GM10248 (cell line): ENCODE results near the gene TAF3.

Experiments used
- CTCF ChIA-PET: fragments of 300-600 bp; sonication (Branson Sonifier 250); formaldehyde crosslinking; extraction: SDS; loops from one replicate; lab custom pipeline; 2021; ENCODE audit warnings: antibody characterized with exemption; lab: Yijun Ruan, JAX
- POLR2A ChIA-PET: fragments of 350-650 bp; sonication (Branson Sonifier 250); formaldehyde crosslinking; extraction: SDS; loops from one replicate; lab custom pipeline; 2020; ENCODE audit warnings: antibody characterized with exemption; lab: Yijun Ruan, JAX
- DNase-seq: peaks from one replicate; pipeline ENCODE4 v3.0.0; 2012; ENCODE audit errors: extremely low spot score
- CTCF ChIP-seq: IDR thresholded peaks from 2 replicates; pipeline ENCODE4 v1.5.1; 2012; ENCODE audit warnings: mild to moderate bottlenecking, low read depth; ENCODE audit errors: extremely low read depth, missing control alignments, control extremely low read depth

Gene TAF3

GRCh38 chr10:7941576-7941975 lies 123.3 kb downstream of the TAF3 start:
- no peak for TF ChIP-seq CTCF
- ChIA-PET CTCF (no interaction called here), POLR2A (no interaction called here)
- DNase-seq, result no peak

- no peak for DNase-seq
- no peak for TF ChIP-seq CTCF
- POLR2A ChIA-PET, result no interaction called here
- CTCF ChIA-PET, result interaction anchor here (1.1 kb wide), 1 partner anchor 8 kb away, joined by 3 read pairs; no protein-coding TSS in a partner anchor
Observed at GRCh38 chr10:7942316-7942715, 124.0 kb downstream of the TAF3 start.

- ChIA-PET CTCF (interaction anchor here (1.1 kb wide), 1 partner anchor 8 kb away, joined by 3 read pairs; no protein-coding TSS in a partner anchor), POLR2A (no interaction called here)
- no peak for DNase-seq
- TF ChIP-seq CTCF, result no peak
Observed at GRCh38 chr10:7942859-7943258, 124.6 kb downstream of the TAF3 start.

GRCh38 chr10:7944215-7944480 lies 125.8 kb downstream of the TAF3 start:
- ChIA-PET CTCF (no interaction called here), POLR2A (no interaction called here)
- no peak for DNase-seq
- TF ChIP-seq CTCF, result no peak

GRCh38 chr10:7944537-7944936 lies 126.2 kb downstream of the TAF3 start:
- ChIA-PET POLR2A (no interaction called here), CTCF (no interaction called here)
- no peak for DNase-seq
- TF ChIP-seq CTCF, result no peak

- no peak for TF ChIP-seq CTCF
- ChIA-PET POLR2A (no interaction called here), CTCF (no interaction called here)
- no peak for DNase-seq
Observed at GRCh38 chr10:7945034-7945433, 126.7 kb downstream of the TAF3 start.
